SJSA1 (cell line): ENCODE measurements around the gene LRRC42. TPM values are rescaled to one million over a fixed set of nuclear protein-coding genes. Genes with fewer than 3 reads are reported as not detected.
A peak's percentile ranks its signal among the peaks of the same experiment; 100 is the strongest.

ENCODE experiments used
- DNase-seq, 2 experiments: peaks; one replicate each; pipeline ENCODE4 v3.0.0-alpha.2; 2015 to 2020; ENCODE audit warnings: low spot score in 2 of 2, low read depth in 1 of 2
- H3K27ac ChIP-seq: fragments of 250-450 bp; sonication (Bioruptor Pico); 2 replicates; pipeline ENCODE4 v1.5.1; 2020; ENCODE audit warnings: mild to moderate bottlenecking, moderate library complexity
- H3K27me3 ChIP-seq: fragments of 250-450 bp; sonication (Bioruptor Pico); replicated peaks from 2 replicates; pipeline ENCODE4 v1.5.1; 2020; ENCODE audit warnings: mild to moderate bottlenecking, moderate library complexity
- H3K36me3 ChIP-seq: fragments of 250-450 bp; sonication (Bioruptor Pico); 2 replicates; pipeline ENCODE4 v1.5.1; 2020; ENCODE audit warnings: mild to moderate bottlenecking
- H3K4me1 ChIP-seq: fragments of 250-450 bp; sonication (Bioruptor Pico); replicated peaks from 2 replicates; pipeline ENCODE4 v1.6.1; 2021; ENCODE audit warnings: mild to moderate bottlenecking
- H3K4me3 ChIP-seq: fragments of 250-450 bp; sonication (Bioruptor Pico); 2 replicates; pipeline ENCODE4 v1.5.1; 2020; ENCODE audit warnings: mild to moderate bottlenecking
- H3K9me3 ChIP-seq: fragments of 250-450 bp; sonication (Bioruptor Pico); replicated peaks from 2 replicates; pipeline ENCODE4 v1.5.1; 2020; ENCODE audit warnings: mild to moderate bottlenecking
- total RNA-seq: library from RNA; depleted of rRNA; stranded (reverse); fragments of >200 nt; shearing (Covaris generic); gene quantifications from 2 replicates; pipeline ENCODE4 v1.2.3, GENCODE V29; 2014; rRNA removed

Gene LRRC42
- total RNA-seq, 1 experiment from 2014 or later: 46.7 TPM

GRCh38 chr1:54011316-54012007, 65.3 kb downstream of the LRRC42 start:
- no peak for DNase-seq
- no peak overlapping the region for H3K4me3 ChIP-seq
- H3K27ac ChIP-seq: no peak overlapping the region

GRCh38 chr1:54012008-54012325, 65.8 kb downstream of the LRRC42 start:
- Histone ChIP-seq H3K4me1 (peaks cover 9% of the 10 kb centered on the region), H3K36me3 (no peaks in the 10 kb centered on the region), H3K27ac (no peak overlapping the region), H3K4me3 (no peak overlapping the region), H3K27me3 (peaks cover 6% of the 10 kb centered on the region; the same call in 1 of the 2 replicates), H3K9me3 (no peaks in the 10 kb centered on the region)
- DNase-seq: no peak

More at GRCh38 chr1:54011316-54012007, 65.3 kb downstream of the LRRC42 start:
- H3K4me1 ChIP-seq: peaks cover 5% of the 10 kb centered on the region
- H3K9me3 ChIP-seq: no peaks in the 10 kb centered on the region
- H3K36me3 ChIP-seq: no peaks in the 10 kb centered on the region
- peaks cover 6% of the 10 kb centered on the region; the same call in 1 of the 2 replicates for H3K27me3 ChIP-seq

GRCh38 chr1:54012863-54013262, 66.7 kb downstream of the LRRC42 start:
- no peak for DNase-seq
- H3K27me3 ChIP-seq: peaks cover 6% of the 10 kb centered on the region; the same call in 1 of the 2 replicates
- H3K36me3 ChIP-seq: no peaks in the 10 kb centered on the region
- no peaks in the 10 kb centered on the region for H3K9me3 ChIP-seq
- H3K27ac ChIP-seq: no peak overlapping the region
- H3K4me3 ChIP-seq: no peak overlapping the region
- H3K4me1 ChIP-seq: peaks cover 9% of the 10 kb centered on the region

GRCh38 chr1:54013393-54014008, 67.4 kb downstream of the LRRC42 start:
- H3K4me1 ChIP-seq: peaks cover 9% of the 10 kb centered on the region
- H3K36me3 ChIP-seq: no peaks in the 10 kb centered on the region
- H3K27ac ChIP-seq: no peak overlapping the region
- no peaks in the 10 kb centered on the region for H3K9me3 ChIP-seq
- no peak overlapping the region for H3K4me3 ChIP-seq
- no peak for DNase-seq
- peaks cover 6% of the 10 kb centered on the region; the same call in 1 of the 2 replicates for H3K27me3 ChIP-seq

GRCh38 chr1:54014009-54014629, 68.0 kb downstream of the LRRC42 start:
- H3K36me3 ChIP-seq: no peaks in the 10 kb centered on the region
- peaks cover 9% of the 10 kb centered on the region for H3K4me1 ChIP-seq
- no peak overlapping the region for H3K27ac ChIP-seq
- peaks cover 6% of the 10 kb centered on the region; the same call in 1 of the 2 replicates for H3K27me3 ChIP-seq
- DNase-seq: no peak
- no peak overlapping the region for H3K4me3 ChIP-seq
- no peaks in the 10 kb centered on the region for H3K9me3 ChIP-seq

- H3K9me3 ChIP-seq: no peaks in the 10 kb centered on the region
- H3K4me3 ChIP-seq: no peak overlapping the region
- no peak overlapping the region for H3K27ac ChIP-seq
- peaks cover 9% of the 10 kb centered on the region for H3K4me1 ChIP-seq
- no peaks in the 10 kb centered on the region for H3K36me3 ChIP-seq
- H3K27me3 ChIP-seq: peaks cover 4% of the 10 kb centered on the region; the same call in 1 of the 2 replicates
- DNase-seq: peak; percentile 49 to 61
These were observed 70.5 kb downstream of the LRRC42 start for GRCh38 chr1:54016343-54017282.

Other genes starting within 250 kb of the LRRC42 start
- gene GLIS1, start 207.2 kb upstream of the LRRC42 start, total RNA-seq: 1.2 and 2.6 TPM in 2 replicates
- 60.5 and 65.0 TPM in 2 replicates for gene NDC1, start 108.1 kb upstream of the LRRC42 start, total RNA-seq
- gene YIPF1, start 56.6 kb upstream of the LRRC42 start, total RNA-seq: 21.7 and 28.4 TPM in 2 replicates
- not detected in 2 replicates for gene DIO1, start 52.2 kb upstream of the LRRC42 start, total RNA-seq
- gene IFT25, start 651 bp upstream of the LRRC42 start, total RNA-seq: 61.5 and 81.6 TPM in 2 replicates
- gene LDLRAD1, start 71.8 kb downstream of the LRRC42 start, total RNA-seq: not detected in 2 replicates
- gene TMEM59, start 106.9 kb downstream of the LRRC42 start, total RNA-seq: 310 and 384 TPM in 2 replicates
- 1.5 and 2.9 TPM in 2 replicates for gene TCEANC2, start 107.3 kb downstream of the LRRC42 start, total RNA-seq
- not detected in 2 replicates for gene CDCP2, start 206.7 kb downstream of the LRRC42 start, total RNA-seq